Spleen (tissue), 11 donors: ENCODE data around the gene CNOT11. TPM values are rescaled to one million over a fixed set of nuclear protein-coding genes. Genes with fewer than 3 reads are reported as not detected.
A peak's percentile ranks its signal among the peaks of the same experiment; 100 is the strongest.

Experiments
- DNase-seq: peaks from one replicate; pipeline ENCODE4 v3.0.0-alpha.2; 2020
- H3K27ac ChIP-seq, 8 donors: fragments of 200-600 bp; sonication (generic) in 7 of 8; 1 replicate in 4 of 8; 2 replicates in 4 of 8; pipeline versions ENCODE4 v1.5.0 to v1.8.0; 2016 to 2021; ENCODE audit warnings: inconsistent platforms in 4 of 8, mild to moderate bottlenecking in 4 of 8, moderate library complexity in 1 of 8
- H3K27me3 ChIP-seq, 7 donors: fragments of 200-600 bp; sonication (generic) in 6 of 7; replicated peaks in 1 of 7; 1 replicate in 4 of 7; 2 replicates in 3 of 7; pipeline versions ENCODE4 v1.5.0 to v1.8.0; 2016 to 2021; ENCODE audit warnings: inconsistent platforms in 3 of 7, mild to moderate bottlenecking in 1 of 7
- H3K36me3 ChIP-seq, 6 donors: fragments of 200-600 bp; sonication (generic) in 5 of 6; 1 replicate in 4 of 6; 2 replicates in 2 of 6; pipeline versions ENCODE4 v1.5.0 to v1.8.0; 2016 to 2021; ENCODE audit warnings: inconsistent platforms in 2 of 6
- H3K4me1 ChIP-seq, 6 donors: fragments of 200-600 bp; sonication (generic) in 5 of 6; 1 replicate in 3 of 6; 2 replicates in 3 of 6; pipeline versions ENCODE4 v1.5.0 to v1.8.0; 2016 to 2021; ENCODE audit warnings: inconsistent platforms in 3 of 6
- H3K4me3 ChIP-seq, 8 donors: fragments of 200-600 bp; sonication (generic) in 7 of 8; 1 replicate in 4 of 8; 2 replicates in 4 of 8; pipeline versions ENCODE4 v1.5.0 to v1.8.0; 2016 to 2021; ENCODE audit warnings: inconsistent platforms in 4 of 8, mild to moderate bottlenecking in 4 of 8, moderate library complexity in 2 of 8
- H3K9me3 ChIP-seq, 8 donors: fragments of 200-600 bp; sonication (generic) in 7 of 8; 1 replicate in 4 of 8; 2 replicates in 4 of 8; pipeline versions ENCODE4 v1.5.0 to v1.8.0; 2016 to 2021; ENCODE audit warnings: inconsistent platforms in 4 of 8
- CTCF ChIP-seq, 11 experiments: fragments of 200-600 bp in 7 of 11; fragments of 450-650 bp in 4 of 11; sonication (generic) in 4 of 11; IDR thresholded peaks in 8 of 11; conservative IDR thresholded peaks in 3 of 11; 1 replicate in 7 of 11; 2 replicates in 4 of 11; pipeline versions ENCODE4 v1.4.0 to v1.8.0; 2016 to 2021; ENCODE audit warnings: antibody characterized with exemption in 11 of 11, inconsistent platforms in 4 of 11, mild to moderate bottlenecking in 1 of 11
- POLR2A ChIP-seq, 3 donors: fragments of 450-650 bp; IDR thresholded peaks; one replicate each; pipeline ENCODE4 v1.5.1; 2017; ENCODE audit warnings: antibody characterized with exemption in 3 of 3, mild to moderate bottlenecking in 1 of 3
- POLR2AphosphoS5 ChIP-seq, 3 donors: sonication (generic); formaldehyde crosslinking; IDR thresholded peaks; one replicate each; pipeline ENCODE4 v1.5.1; 2017; ENCODE audit warnings: antibody characterized with exemption in 3 of 3
- WGBS, 5 donors: extraction: QIAGEN DNeasy Blood & Tissue Kit in 3 of 5; methylation state at CpG; one replicate each; pipeline versions ENCODE4 v1.1.5 to v1.1.7; 2013 to 2018; 5-methylcytosine and 5-hydroxymethylcytosine counted together
- intact Hi-C: fragments of 100-400 bp; cut with DNase I; formaldehyde crosslinking; loops from one replicate; pipeline ENCODE4 v1.15.0; 2023; ENCODE audit warnings: low total_unique reads
- polyA plus RNA-seq, 3 donors: library from polyadenylated mRNA; stranded (reverse); fragments of 200-250 nt; gene quantifications; one replicate each; pipeline ENCODE4 v1.2.1, GENCODE V29; 2013
- total RNA-seq, 7 donors: library from RNA; depleted of rRNA in 3 of 7; stranded (reverse); fragments of >200 nt in 3 of 7; fragmentation: NEBNext Ultra II Directional in 4 of 7; extraction: Animal tissue kit (Norgen Biotek cat#: 25700) in 4 of 7; gene quantifications; one replicate each; pipeline versions ENCODE4 v1.1.0 to v1.2.1, GENCODE V29; 2016 to 2021
- donor health status: healthy with polysubstance abuse.
- donor health status: DM: no; HTN: no; CAD: no; lungs with moderate emphysema.
- donor health status: DM: no; HTN: no; CAD: no.
- donor health status: Bipolar disorder and iron deficiency.
- donor health status: healthy.
- donor health status: DM: no; HTN: no; CAD: no.
- donor health status: DM: yes; HTN: yes; CAD: no.

The CNOT11 gene
- total and polyA plus RNA-seq, 10 donors: 17.9 to 36.4 (median 33.1) TPM

DNA sequence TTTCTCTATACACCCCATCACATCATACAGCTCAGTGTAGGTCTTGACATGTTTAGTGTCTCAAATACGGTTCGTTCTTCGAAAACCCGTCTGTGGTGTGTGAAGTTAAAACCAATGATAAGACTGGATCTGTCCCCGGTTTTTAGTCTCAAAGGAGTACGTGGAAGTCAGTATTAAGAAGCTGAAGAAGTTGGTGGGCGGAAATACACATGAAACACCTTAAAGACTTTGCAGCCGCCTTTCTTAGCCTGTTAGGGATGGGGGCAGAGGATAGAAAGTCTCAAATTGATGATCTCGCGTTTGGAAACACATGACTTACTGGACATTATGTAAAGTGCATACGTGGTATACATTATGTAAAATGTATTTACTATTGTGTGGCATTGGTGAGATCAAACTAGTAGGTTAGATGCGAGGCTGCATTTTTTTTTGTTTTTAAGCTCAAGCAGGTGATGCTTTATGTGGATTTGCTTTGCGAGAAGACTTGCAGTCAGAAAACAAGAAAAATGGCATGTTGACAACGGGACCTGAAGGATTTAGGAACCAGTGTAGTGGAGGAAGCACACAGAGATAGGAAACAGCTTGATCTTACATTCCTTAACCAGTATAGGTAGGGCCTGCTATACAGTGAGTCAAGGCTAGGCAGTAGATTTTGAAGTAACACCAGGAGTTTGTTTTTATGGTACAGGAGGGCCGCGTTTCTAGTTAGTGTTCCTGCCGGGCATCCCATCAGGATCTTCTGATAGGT is 1.2 kb downstream of the CNOT11 start:
- intact Hi-C loops: loop anchor here (10.0 kb wide), 1 partner anchor 51 kb away; the partner anchor contains the start of gene RNF149
- DNase-seq: no peak

DNA sequence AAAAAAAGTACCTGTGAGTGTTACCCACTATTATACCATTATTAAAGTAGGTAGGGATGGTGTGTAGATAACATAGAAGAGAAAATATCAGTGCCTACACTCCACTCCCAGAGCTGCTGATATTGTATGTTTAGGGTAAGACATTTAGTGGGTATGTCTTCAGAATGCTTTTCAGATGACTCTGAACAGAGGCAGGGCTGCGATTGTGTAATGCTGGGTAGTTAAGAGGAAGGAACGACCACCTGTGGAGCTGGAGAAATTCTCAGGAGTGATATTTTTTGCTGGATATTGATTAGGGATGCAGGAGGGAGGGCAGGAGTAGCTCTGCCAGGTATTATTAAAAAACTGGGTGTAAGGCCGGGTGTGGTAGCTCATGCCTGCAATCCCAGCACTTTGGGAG is 2.8 kb downstream of the CNOT11 start:
- WGBS, 5 donors: 75 to 93% (median 85%) methylated on average over 3 of the region's 3 CpGs
- no peaks in the 10 kb centered on the region for H3K27me3 ChIP-seq
- H3K4me3 ChIP-seq: no peak overlapping the region
- H3K4me1 ChIP-seq: peaks cover 19 to 83% (median 44%) of the 10 kb centered on the region in 6 donors
- TF ChIP-seq CTCF (IDR thresholded peaks at IDR 0.05 in 8 of 11, conservative IDR thresholded peaks at IDR 0.05 in 3 of 11) (no peak), POLR2AphosphoS5 (IDR thresholded peaks at IDR 0.05) (no peak)
- H3K36me3 ChIP-seq: peaks cover 0 to 61% (median 22%) of the 10 kb centered on the region in 6 donors
- H3K9me3 ChIP-seq: no peaks in the 10 kb centered on the region
- DNase-seq: no peak
- intact Hi-C loops: loop anchor here (10.0 kb wide), 1 partner anchor 49 kb away; the partner anchor contains the start of gene RNF149
- no peak overlapping the region for H3K27ac ChIP-seq

More for the DNA sequence above, 1.2 kb downstream of the CNOT11 start:
- WGBS, 5 donors: 20 to 27% (median 25%) methylated on average over 17 of the region's 17 CpGs
- Histone ChIP-seq H3K27ac (peak overlapping the region in 7 of 8 donors; percentile 97 to 100 (median 99)), H3K4me1 (peaks cover 19 to 69% (median 44%) of the 10 kb centered on the region in 6 donors), H3K27me3 (no peaks in the 10 kb centered on the region), H3K9me3 (no peaks in the 10 kb centered on the region), H3K4me3 (peak overlapping the region; percentile 76 to 99 (median 94)), H3K36me3 (peaks cover 0 to 44% (median 12%) of the 10 kb centered on the region in 6 donors)
- no peak for TF ChIP-seq POLR2A (IDR thresholded peaks at IDR 0.05)
- no peak for TF ChIP-seq POLR2AphosphoS5 (IDR thresholded peaks at IDR 0.05)
- no peak for TF ChIP-seq CTCF (IDR thresholded peaks at IDR 0.05 in 8 of 11, conservative IDR thresholded peaks at IDR 0.05 in 3 of 11)

- Histone ChIP-seq H3K9me3 (no peaks in the 10 kb centered on the region), H3K27me3 (no peaks in the 10 kb centered on the region), H3K4me3 (no peak overlapping the region), H3K36me3 (peaks cover 0 to 69% (median 22%) of the 10 kb centered on the region in 6 donors), H3K4me1 (peaks cover 19 to 86% (median 44%) of the 10 kb centered on the region in 6 donors), H3K27ac (peak overlapping the region in 2 of 8 donors; percentile 9 to 14)
- 88 to 96% (median 93%) methylated on average over 2 of the region's 2 CpGs for WGBS, 5 donors
- DNase-seq: no peak
- no peak for TF ChIP-seq POLR2A (IDR thresholded peaks at IDR 0.05)
- no peak for TF ChIP-seq CTCF (IDR thresholded peaks at IDR 0.05 in 8 of 11, conservative IDR thresholded peaks at IDR 0.05 in 3 of 11)
- TF ChIP-seq POLR2AphosphoS5 (IDR thresholded peaks at IDR 0.05): no peak
- intact Hi-C loops: loop anchor here (10.0 kb wide), 1 partner anchor 48 kb away; the partner anchor contains the start of gene RNF149
These were observed 3.6 kb downstream of the CNOT11 start for GRCh38 chr2:101256316-101256715.

- peaks cover 17 to 71% (median 29%) of the 10 kb centered on the region in 6 donors for H3K4me1 ChIP-seq
- peaks cover 0 to 94% (median 38%) of the 10 kb centered on the region in 6 donors for H3K36me3 ChIP-seq
- H3K27ac ChIP-seq: no peak overlapping the region
- no peaks in the 10 kb centered on the region for H3K27me3 ChIP-seq
- no peaks in the 10 kb centered on the region for H3K9me3 ChIP-seq
- 92 to 97% (median 96%) methylated on average over 8 of the region's 8 CpGs for WGBS, 5 donors
- TF ChIP-seq CTCF (IDR thresholded peaks at IDR 0.05 in 8 of 11, conservative IDR thresholded peaks at IDR 0.05 in 3 of 11) (no peak), POLR2AphosphoS5 (IDR thresholded peaks at IDR 0.05) (no peak)
- intact Hi-C loops: loop anchor here (10.0 kb wide), 1 partner anchor 46 kb away; the partner anchor contains the start of gene RNF149
- DNase-seq: no peak
- H3K4me3 ChIP-seq: no peak overlapping the region
These were observed 6.1 kb downstream of the CNOT11 start for GRCh38 chr2:101258804-101259203.
